NCI-H1048 (cell line): ENCODE measurements around the gene ARHGAP42.
"Not testable (repeated sequence)": the region's sequence is repeated elsewhere in the genome, so short reads cannot be mapped to it uniquely, and the experiment has no call there.

Experiments
- DNase-seq: peaks from one replicate; lab custom pipeline; 2025; lab: John Stamatoyannopoulos, UW

ARHGAP42 gene

GRCh38 chr11:100726680-100727079 is 39.6 kb downstream of the ARHGAP42 start:
- no peak for DNase-seq

GRCh38 chr11:100727410-100727809 is 40.3 kb downstream of the ARHGAP42 start:
- no peak for DNase-seq

- DNase-seq, result no peak
Observed at GRCh38 chr11:100730266-100730665, 43.2 kb downstream of the ARHGAP42 start.

GRCh38 chr11:100731471-100731870 is 44.4 kb downstream of the ARHGAP42 start:
- no peak for DNase-seq

- no peak for DNase-seq
Observed at GRCh38 chr11:100732949-100733348, 45.9 kb downstream of the ARHGAP42 start.

GRCh38 chr11:100734743-100735527 is 47.8 kb downstream of the ARHGAP42 start:
- no peak for DNase-seq

GRCh38 chr11:100735949-100736675 is 49.0 kb downstream of the ARHGAP42 start:
- no peak for DNase-seq

- no peak for DNase-seq
Observed at GRCh38 chr11:100738701-100739270, 51.7 kb downstream of the ARHGAP42 start.

GRCh38 chr11:100739666-100740065 is 52.6 kb downstream of the ARHGAP42 start:
- DNase-seq, result no peak

- DNase-seq, result no peak
Observed at GRCh38 chr11:100740440-100740839, 53.4 kb downstream of the ARHGAP42 start.

- DNase-seq, result no peak
Observed at GRCh38 chr11:100741866-100742625, 55.0 kb downstream of the ARHGAP42 start.

GRCh38 chr11:100746448-100746847 is 59.4 kb downstream of the ARHGAP42 start:
- DNase-seq, result no peak

- peak; percentile 19 for DNase-seq
Observed at GRCh38 chr11:100748153-100748552, 61.1 kb downstream of the ARHGAP42 start.

GRCh38 chr11:100749887-100750565 is 62.9 kb downstream of the ARHGAP42 start:
- not testable (repeated sequence) for DNase-seq

GRCh38 chr11:100750566-100750891 is 63.4 kb downstream of the ARHGAP42 start:
- DNase-seq, result not testable (repeated sequence)

- DNase-seq, result no peak
Observed at GRCh38 chr11:100752371-100753171, 65.5 kb downstream of the ARHGAP42 start.

GRCh38 chr11:100753172-100753543 is 66.1 kb downstream of the ARHGAP42 start:
- DNase-seq, result no peak

- no peak for DNase-seq
Observed at GRCh38 chr11:100753571-100753970, 66.5 kb downstream of the ARHGAP42 start.

- no peak for DNase-seq
Observed at GRCh38 chr11:100756559-100756958, 69.5 kb downstream of the ARHGAP42 start.

GRCh38 chr11:100757646-100758045 is 70.6 kb downstream of the ARHGAP42 start:
- no peak for DNase-seq

- DNase-seq, result no peak
Observed at GRCh38 chr11:100759106-100759505, 72.0 kb downstream of the ARHGAP42 start.
